ENCODE measurements around the gene CDC7.

GRCh38 chr1:91510754-91511153 is 10.1 kb downstream of the CDC7 start:
- no peak for TF ChIP-seq CTCF (IDR thresholded peaks at IDR 0.05; ENCODE audit: insufficient read depth, low read depth, low read length)
- no peak for TF ChIP-seq EZH2 (IDR thresholded peaks at IDR 0.05; ENCODE audit: insufficient read depth, low read length)

Data from astrocyte (in vitro differentiated cells and primary cell).